Loucy (cell line): ENCODE results near the gene WIZ.

Source experiments
- CTCF ChIP-seq: fragments of 200-600 bp; sonication (generic); conservative IDR thresholded peaks from 2 replicates; pipeline ENCODE4 v1.5.1; 2014; ENCODE audit warnings: mild to moderate bottlenecking, antibody characterized with exemption, low read length
- EZH2phosphoT487 ChIP-seq: fragments of 200-600 bp; IDR thresholded peaks from 2 replicates; pipeline ENCODE4 v1.6.1; 2018; ENCODE audit warnings: antibody characterized with exemption, mild to moderate bottlenecking, moderate library complexity, borderline replicate concordance

DNA sequence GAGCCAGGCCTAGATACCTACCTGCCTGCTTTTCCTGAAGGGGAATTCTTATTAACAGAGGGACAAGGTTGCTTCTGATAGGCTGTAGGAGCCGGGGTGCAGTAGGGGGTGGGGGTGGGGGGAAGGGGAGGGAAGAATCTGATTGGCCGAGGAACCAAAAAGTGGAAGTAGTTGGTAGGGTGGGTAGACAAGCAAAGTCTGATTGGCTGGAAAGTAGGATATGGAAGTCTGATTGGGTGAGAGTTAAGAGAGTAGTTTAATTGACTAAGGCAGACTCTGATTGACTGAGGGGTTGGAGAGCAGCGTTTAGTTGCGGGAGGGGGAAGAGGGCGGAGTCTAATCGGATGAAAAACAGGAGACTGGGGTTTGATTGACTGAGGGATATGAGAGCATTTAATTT is 49.2 kb upstream of the WIZ start:
- TF ChIP-seq CTCF (no peak), EZH2phosphoT487 (no peak)
